Measurements from ENCODE around the gene TRIP10.

Gene TRIP10

GRCh38 chr19:6729573-6730152 is 9.8 kb upstream of the TRIP10 start:
- no peak for DNase-seq

- DNase-seq, result no peak
These were observed 9.2 kb upstream of the TRIP10 start for GRCh38 chr19:6730153-6730804.

GRCh38 chr19:6730941-6731670 is 8.4 kb upstream of the TRIP10 start:
- DNase-seq, result no peak

GRCh38 chr19:6731822-6732221 is 7.7 kb upstream of the TRIP10 start:
- DNase-seq, result no peak

GRCh38 chr19:6732803-6733337 is 6.6 kb upstream of the TRIP10 start:
- DNase-seq, result no peak

- no peak for DNase-seq
These were observed 6.0 kb upstream of the TRIP10 start for GRCh38 chr19:6733338-6734095.

GRCh38 chr19:6734096-6734696 is 5.3 kb upstream of the TRIP10 start:
- no peak for DNase-seq

GRCh38 chr19:6735181-6735911 is 4.1 kb upstream of the TRIP10 start:
- no peak for DNase-seq

- DNase-seq, result peak; percentile 77
These were observed 3.1 kb upstream of the TRIP10 start for GRCh38 chr19:6736169-6736916.

- peak; percentile 64 for DNase-seq
These were observed 2.6 kb upstream of the TRIP10 start for GRCh38 chr19:6736917-6737283.

- peak; percentile 100 for DNase-seq
These were observed 2.1 kb upstream of the TRIP10 start, which contains the start of gene GPR108 for GRCh38 chr19:6737284-6737872. GPR108 (minus strand) TSS chr19:6737580; CDS start chr19:6737576, 4 bp downstream.

- peak; percentile 74 for DNase-seq
These were observed 1.4 kb upstream of the TRIP10 start for GRCh38 chr19:6737873-6738786.

GRCh38 chr19:6738787-6739389 is 592 bp upstream of the TRIP10 start:
- DNase-seq, result no peak

- no peak for DNase-seq
These were observed 556 bp downstream of the TRIP10 start for GRCh38 chr19:6739883-6740588.

GRCh38 chr19:6740589-6741343 is 1.3 kb downstream of the TRIP10 start:
- DNase-seq, result no peak

- DNase-seq, result no peak
These were observed 3.6 kb downstream of the TRIP10 start for GRCh38 chr19:6743066-6743465.

GRCh38 chr19:6743714-6744380 is 4.4 kb downstream of the TRIP10 start:
- no peak for DNase-seq

Measured in NK-92 treated with Interleukin-12 subunit alpha and Interleukin-12 subunit beta, amount 100 ng/mL, for 24 hours (cell line).